MM.1S (cell line): ENCODE results near the gene NXPH1.

Source experiments
- CTCF ChIP-seq: fragments of 300-600 bp; sonication (generic); IDR thresholded peaks from 2 replicates; pipeline ENCODE4 v1.5.1; 2016; ENCODE audit warnings: antibody characterized with exemption, low read length, mixed read lengths
- EZH2phosphoT487 ChIP-seq: fragments of 300-600 bp; sonication (generic); IDR thresholded peaks from 2 replicates; pipeline ENCODE4 v1.6.1; 2018; ENCODE audit warnings: antibody characterized with exemption, low read length

DNA sequence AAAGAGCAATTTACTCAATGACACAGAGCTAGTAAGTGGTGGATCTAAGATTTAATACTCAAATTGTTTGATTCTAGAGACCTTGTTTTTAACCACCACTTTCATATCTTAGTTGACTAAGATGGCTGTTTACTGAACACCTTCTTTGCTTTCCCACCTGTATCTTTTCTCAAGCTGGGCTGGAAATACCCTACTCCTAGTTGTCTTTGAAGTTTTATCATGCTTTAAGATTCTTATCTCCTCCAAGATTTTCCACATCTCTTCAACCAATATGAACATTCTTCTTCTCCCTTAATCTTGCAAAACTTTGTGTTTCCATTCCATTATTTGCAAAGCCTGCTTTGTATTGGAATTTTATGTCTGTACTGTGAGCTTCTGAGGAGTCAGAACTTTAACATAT lies 157.9 kb downstream of the NXPH1 start:
- TF ChIP-seq CTCF (no peak), EZH2phosphoT487 (no peak)
